ENCODE measurements around the gene SNTN. TPM values are rescaled to one million over a fixed set of nuclear protein-coding genes. Genes with fewer than 3 reads are reported as not detected.

The SNTN gene
- total and polyA plus RNA-seq, 2 of the 13 experiments (the other 11 are each of a cell fraction or from before 2014, with no cell fraction given): not detected

DNA sequence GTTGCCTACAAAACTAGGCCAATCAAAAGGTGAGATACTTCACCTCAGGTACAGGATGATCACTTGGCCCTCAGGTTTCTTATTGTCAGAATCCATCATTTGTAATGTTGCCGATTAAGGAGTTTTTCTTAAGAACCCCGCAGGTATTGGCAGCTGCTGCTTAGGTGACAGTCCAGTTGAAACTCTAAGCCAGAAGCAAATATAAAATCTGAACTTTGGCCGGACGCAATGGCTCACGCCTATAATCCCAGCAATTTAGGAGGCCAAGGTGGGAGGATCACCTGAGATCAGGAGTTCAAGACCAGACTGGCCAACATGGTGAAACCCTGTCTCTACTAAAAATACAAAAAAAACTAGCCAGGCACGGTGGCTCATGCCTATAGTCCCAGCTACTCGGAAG lies 43.1 kb upstream of the SNTN start (continued):
- TF ChIP-seq RFXAP (CRISPR knock-in tag; IDR thresholded peaks at IDR 0.05; ENCODE audit: borderline replicate concordance) (no peak), NFRKB (IDR thresholded peaks at IDR 0.05) (no peak), FOXA1 (IDR thresholded peaks at IDR 0.05) (no peak), FOXA1 (CRISPR knock-in tag; IDR thresholded peaks at IDR 0.05) (no peak), ATF7 (IDR thresholded peaks at IDR 0.05) (no peak), ATF7 (CRISPR knock-in tag; IDR thresholded peaks at IDR 0.05) (no peak), POLR2AphosphoS2 (IDR thresholded peaks at IDR 0.05; ENCODE audit: low read depth, low read length) (no peak), CREB1 (IDR thresholded peaks at IDR 0.05) (no peak), CREB1 (CRISPR knock-in tag; IDR thresholded peaks at IDR 0.05) (no peak), ZNF674 (CRISPR knock-in tag; IDR thresholded peaks at IDR 0.05; ENCODE audit: low read depth) (no peak), CBX1 (IDR thresholded peaks at IDR 0.05; ENCODE audit: low read depth) (no peak)
- TF ChIP-seq, protein P1, sequence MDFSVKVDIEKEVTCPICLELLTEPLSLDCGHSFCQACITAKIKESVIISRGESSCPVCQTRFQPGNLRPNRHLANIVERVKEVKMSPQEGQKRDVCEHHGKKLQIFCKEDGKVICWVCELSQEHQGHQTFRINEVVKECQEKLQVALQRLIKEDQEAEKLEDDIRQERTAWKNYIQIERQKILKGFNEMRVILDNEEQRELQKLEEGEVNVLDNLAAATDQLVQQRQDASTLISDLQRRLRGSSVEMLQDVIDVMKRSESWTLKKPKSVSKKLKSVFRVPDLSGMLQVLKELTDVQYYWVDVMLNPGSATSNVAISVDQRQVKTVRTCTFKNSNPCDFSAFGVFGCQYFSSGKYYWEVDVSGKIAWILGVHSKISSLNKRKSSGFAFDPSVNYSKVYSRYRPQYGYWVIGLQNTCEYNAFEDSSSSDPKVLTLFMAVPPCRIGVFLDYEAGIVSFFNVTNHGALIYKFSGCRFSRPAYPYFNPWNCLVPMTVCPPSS (IDR thresholded peaks at IDR 0.05): no peak

DNA sequence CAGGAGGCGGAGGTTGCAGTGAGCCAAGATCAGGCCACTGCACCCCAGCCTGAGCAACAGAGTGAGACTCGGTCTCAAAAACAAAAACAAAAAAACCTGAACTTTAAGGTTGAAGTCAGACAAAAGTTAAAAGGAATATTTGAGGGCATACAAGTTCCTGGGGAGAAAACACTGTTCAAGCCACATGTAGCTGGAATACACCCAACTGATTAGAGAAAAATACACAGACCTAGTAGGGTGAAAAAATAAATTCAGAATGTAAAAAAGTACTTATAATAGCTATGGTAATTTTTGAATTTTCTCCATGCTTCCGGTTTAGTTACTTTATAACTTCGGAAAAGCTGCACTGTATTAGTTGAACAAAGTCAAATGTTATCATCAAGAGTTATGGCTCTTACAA lies 42.6 kb upstream of the SNTN start:
- Histone ChIP-seq H3K4me1 (ENCODE audit: insufficient read depth, low read length) (no peaks in the 10 kb centered on the region), H4K20me1 (ENCODE audit: insufficient read depth, low read length) (no peaks in the 10 kb centered on the region), H3K79me2 (ENCODE audit: insufficient read depth, low read length) (no peaks in the 10 kb centered on the region), H3K4me2 (ENCODE audit: low read depth, low read length) (no peak overlapping the region), H3K4me3 (replicated peaks in 1 of 3; ENCODE audit: insufficient read depth in 1 of 3, low read depth in 2 of 3, low read length in 3 of 3) (no peak overlapping the region), H3K9me3 (ENCODE audit: low read length) (no peaks in the 10 kb centered on the region), H3K27ac (ENCODE audit: extremely low read length, insufficient read depth, low read length) (no peak overlapping the region), H3K27me3 (ENCODE audit: control insufficient read depth in 1 of 2, insufficient read depth in 2 of 2, low read length in 2 of 2) (no peaks in the 10 kb centered on the region), H2AFZ (ENCODE audit: low read length) (no peak overlapping the region), H3K36me3 (replicated peaks in 1 of 2; ENCODE audit: control insufficient read depth in 1 of 2, insufficient read depth in 2 of 2, low read length in 2 of 2) (no peaks in the 10 kb centered on the region), H3K9ac (ENCODE audit: insufficient read depth, low read depth, low read length) (no peak overlapping the region)
- in situ Hi-C loops (cut with HindIII; ENCODE audit: extremely low pct_ligation_motif_present, low pct_unique_long_range_greater_than_20kb) (no loop called here), intact Hi-C loops (cut with micrococcal nuclease; ENCODE audit: unreplicated experiment) (no loop called here)
- no peak for FAIRE-seq
- POLR2A ChIA-PET: no interaction called here
- 47% methylated on average over 4 of the region's 4 CpGs for WGBS (ENCODE audit: low lambda C conversion rate)
- CTCF ChIA-PET (ENCODE audit: low intra/inter-chr PET ratio, low total read pairs): no interaction called here
- no TSS peak for BruUV-seq (replicated peaks)
- ATAC-seq: no peak
- DNase-seq (ENCODE audit: low spot score): no peak
- TF ChIP-seq HDAC2 (CRISPR knock-in tag; IDR thresholded peaks at IDR 0.05) (no peak), EZH2 (conservative IDR thresholded peaks at IDR 0.05; ENCODE audit: low read depth, low read length) (no peak), HNF1B (CRISPR knock-in tag; IDR thresholded peaks at IDR 0.05) (no peak), ZIK1 (CRISPR knock-in tag; IDR thresholded peaks at IDR 0.05; ENCODE audit: borderline replicate concordance, low read depth) (no peak), ZNF777 (CRISPR knock-in tag; IDR thresholded peaks at IDR 0.05) (no peak), SIX4 (CRISPR knock-in tag; IDR thresholded peaks at IDR 0.05) (no peak)
- TF ChIP-seq, protein P2, sequence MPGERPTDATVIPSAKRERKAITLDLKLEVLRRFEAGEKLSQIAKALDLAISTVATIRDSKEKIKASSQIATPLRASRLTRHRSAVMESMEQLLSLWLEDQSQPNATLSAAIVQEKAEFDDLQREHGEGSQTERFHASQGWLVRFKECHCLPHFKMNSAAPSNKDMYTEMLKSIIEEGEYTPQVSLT (CRISPR knock-in tag; IDR thresholded peaks at IDR 0.05; ENCODE audit: borderline replicate concordance, low read depth): no peak
- TF ChIP-seq, protein P3, sequence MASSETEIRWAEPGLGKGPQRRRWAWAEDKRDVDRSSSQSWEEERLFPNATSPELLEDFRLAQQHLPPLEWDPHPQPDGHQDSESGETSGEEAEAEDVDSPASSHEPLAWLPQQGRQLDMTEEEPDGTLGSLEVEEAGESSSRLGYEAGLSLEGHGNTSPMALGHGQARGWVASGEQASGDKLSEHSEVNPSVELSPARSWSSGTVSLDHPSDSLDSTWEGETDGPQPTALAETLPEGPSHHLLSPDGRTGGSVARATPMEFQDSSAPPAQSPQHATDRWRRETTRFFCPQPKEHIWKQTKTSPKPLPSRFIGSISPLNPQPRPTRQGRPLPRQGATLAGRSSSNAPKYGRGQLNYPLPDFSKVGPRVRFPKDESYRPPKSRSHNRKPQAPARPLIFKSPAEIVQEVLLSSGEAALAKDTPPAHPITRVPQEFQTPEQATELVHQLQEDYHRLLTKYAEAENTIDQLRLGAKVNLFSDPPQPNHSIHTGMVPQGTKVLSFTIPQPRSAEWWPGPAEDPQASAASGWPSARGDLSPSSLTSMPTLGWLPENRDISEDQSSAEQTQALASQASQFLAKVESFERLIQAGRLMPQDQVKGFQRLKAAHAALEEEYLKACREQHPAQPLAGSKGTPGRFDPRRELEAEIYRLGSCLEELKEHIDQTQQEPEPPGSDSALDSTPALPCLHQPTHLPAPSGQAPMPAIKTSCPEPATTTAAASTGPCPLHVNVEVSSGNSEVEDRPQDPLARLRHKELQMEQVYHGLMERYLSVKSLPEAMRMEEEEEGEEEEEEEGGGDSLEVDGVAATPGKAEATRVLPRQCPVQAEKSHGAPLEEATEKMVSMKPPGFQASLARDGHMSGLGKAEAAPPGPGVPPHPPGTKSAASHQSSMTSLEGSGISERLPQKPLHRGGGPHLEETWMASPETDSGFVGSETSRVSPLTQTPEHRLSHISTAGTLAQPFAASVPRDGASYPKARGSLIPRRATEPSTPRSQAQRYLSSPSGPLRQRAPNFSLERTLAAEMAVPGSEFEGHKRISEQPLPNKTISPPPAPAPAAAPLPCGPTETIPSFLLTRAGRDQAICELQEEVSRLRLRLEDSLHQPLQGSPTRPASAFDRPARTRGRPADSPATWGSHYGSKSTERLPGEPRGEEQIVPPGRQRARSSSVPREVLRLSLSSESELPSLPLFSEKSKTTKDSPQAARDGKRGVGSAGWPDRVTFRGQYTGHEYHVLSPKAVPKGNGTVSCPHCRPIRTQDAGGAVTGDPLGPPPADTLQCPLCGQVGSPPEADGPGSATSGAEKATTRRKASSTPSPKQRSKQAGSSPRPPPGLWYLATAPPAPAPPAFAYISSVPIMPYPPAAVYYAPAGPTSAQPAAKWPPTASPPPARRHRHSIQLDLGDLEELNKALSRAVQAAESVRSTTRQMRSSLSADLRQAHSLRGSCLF (CRISPR knock-in tag; IDR thresholded peaks at IDR 0.05; ENCODE audit: borderline replicate concordance): no peak

Measured in HepG2 (cell line).